Measurements from ENCODE around the gene ZBTB17. TPM values are rescaled to one million over a fixed set of nuclear protein-coding genes. Genes with fewer than 3 reads are reported as not detected.
"Not testable (repeated sequence)": the region's sequence is repeated elsewhere in the genome, so short reads cannot be mapped to it uniquely, and the experiment has no call there.

Gene ZBTB17
- polyA plus RNA-seq, 1 donor = 24.9 TPM

DNA sequence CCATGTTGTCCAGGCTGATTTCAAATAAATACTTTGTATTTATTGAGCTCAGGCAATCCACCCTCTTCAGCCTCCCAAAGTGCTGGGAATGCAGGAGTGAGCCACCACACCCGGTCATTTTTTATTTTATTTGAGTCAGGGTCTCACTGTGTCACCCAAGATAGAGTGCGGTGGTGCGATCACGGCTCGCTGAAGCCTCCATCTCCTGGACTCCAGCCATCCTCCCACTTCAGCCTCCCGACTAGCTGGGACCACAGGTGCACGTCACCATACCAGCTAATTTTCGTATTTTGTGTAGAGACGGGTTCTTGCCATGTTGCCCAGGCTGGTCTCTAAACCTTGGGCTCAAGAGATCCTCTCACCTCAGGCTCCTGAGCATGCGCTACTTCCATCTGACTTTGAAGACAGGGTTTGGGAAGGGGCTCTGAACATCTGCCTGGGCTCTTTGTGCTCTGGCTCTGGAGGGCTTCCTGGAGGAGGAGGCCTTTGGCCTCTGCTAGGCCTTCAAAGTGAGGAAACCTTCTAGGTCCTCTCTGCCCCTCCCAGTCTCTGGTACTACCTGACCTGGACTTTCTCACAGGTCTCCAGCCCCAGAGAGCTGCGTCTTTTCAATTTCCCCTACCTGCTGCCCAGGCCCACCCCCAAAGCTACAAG is 36.2 kb upstream of the ZBTB17 start:
- no peak for DNase-seq (ENCODE audit: low read depth)

GRCh38 chr1:16010837-16011236 is 34.9 kb upstream of the ZBTB17 start:
- no peak for DNase-seq (ENCODE audit: low read depth)

DNA sequence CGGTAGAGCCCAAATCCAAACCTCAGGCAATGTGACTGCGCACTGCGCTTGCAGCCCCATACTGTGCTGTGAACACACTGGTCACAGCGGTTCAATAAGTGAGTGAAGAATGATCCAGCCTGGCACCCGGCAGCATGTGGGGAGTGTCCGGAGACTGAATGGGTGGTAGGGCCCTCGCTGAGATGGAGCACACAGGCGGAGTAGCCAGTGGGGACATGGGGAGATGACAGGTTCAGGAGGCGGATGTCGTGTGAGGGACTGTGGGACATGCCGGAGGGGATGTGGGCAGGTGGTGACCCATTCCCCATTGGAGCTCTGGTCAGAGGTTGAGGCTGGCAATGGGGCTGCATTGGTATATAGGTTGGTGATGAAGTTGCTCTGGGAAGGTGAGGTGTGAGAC is 33.8 kb upstream of the ZBTB17 start:
- no peak for DNase-seq (ENCODE audit: low read depth)

GRCh38 chr1:16009030-16009460 is 33.1 kb upstream of the ZBTB17 start:
- no peak for DNase-seq (ENCODE audit: low read depth)

DNA sequence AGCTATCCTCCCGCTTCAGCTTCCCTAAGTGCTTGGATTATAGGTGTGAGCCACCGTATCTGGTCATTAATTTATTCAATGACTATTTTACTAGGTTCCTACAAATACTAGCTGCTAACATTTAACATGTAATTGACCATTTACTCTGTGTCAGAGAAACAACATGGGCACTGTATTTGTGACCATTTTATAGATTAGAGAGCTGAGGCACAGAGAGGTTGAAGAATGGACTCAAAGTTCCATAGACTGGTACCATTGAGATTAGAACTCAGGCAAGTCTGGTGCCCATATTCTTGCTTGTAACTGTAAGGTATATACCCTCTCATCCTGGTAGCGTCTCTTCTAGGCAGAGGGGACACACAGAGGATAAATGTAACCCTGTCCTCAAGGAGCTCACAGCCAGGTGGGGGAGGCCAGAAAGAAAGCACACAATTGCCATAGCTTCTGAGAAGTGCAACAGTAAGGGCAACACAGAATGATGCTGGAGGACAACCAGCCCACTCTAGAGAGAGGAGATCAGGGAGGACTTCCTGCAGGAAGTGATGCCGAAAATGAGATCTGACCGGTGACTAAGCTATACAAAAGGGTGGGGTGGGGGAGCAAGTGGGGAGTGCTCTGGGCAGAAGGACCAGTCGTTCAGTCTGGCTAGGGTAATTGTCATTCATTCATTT is 31.9 kb upstream of the ZBTB17 start:
- no peak for DNase-seq (ENCODE audit: low read depth)

DNA sequence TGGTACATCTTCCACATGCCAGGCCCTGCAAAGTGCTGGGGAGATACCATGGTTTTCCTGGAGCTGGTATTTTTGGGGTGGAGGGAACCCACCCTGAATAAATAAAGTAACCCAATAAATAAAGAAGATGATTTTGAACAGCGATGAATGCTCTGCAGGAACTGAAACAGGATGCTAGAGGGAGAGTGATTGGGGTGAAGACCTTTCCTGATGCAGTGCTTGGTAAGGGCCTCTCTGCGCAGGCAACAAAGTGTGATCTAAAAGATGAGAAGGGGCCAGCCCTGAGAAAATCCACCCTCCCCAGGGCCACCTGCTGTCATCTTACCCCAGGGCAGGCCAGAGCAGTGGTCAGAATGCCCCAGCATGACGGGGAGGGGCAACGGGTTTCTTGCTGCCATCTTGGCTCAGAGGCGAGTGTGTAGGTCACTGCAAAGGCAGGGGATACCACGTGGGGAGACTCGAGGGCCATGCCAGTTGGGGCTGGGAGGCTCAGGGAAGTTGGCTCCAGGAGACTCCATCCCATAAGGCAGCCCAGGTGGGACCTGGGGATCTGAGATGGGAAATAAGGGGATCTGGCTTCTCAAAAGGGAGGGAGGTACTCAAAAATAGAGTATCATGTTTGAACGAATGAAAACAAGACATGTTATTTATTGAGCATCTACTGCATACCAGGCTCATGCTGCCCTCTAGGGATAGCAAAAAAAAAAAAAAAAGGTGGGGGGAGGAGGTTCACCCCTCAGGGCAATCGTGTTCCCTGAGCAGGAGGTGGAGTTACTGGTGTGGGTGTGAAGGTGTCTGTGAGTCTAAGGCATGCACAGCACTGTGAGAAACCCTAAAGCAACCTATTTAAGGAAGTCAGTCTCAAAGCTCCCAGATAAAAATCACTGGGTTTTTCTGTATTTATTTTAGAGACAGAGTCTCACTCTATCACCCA is 30.9 kb upstream of the ZBTB17 start:
- DNase-seq (ENCODE audit: low read depth) = no peak

DNA sequence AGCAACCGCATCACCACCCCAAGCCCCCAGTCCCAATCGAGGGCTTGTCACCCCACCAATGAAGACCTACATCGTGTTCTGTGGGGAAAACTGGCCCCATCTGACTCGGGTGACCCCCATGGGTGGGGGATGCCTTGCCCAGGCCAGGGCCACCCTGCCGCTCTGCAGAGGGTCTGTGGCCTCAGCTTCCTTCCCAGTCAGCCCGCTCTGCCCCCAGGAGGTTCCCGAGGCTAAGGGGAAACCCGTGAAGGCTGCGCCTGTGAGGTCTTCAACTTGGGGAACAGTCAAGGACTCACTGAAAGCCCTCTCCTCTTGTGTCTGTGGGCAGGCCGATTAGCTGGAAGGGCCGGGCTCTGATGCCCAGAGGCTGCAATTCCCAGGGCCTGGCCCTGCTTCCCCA is 30.1 kb upstream of the ZBTB17 start:
- no peak for DNase-seq (ENCODE audit: low read depth)

GRCh38 chr1:16005597-16005996 is 29.7 kb upstream of the ZBTB17 start:
- DNase-seq (ENCODE audit: low read depth) = no peak

GRCh38 chr1:16001274-16001673 is 25.4 kb upstream of the ZBTB17 start:
- DNase-seq (ENCODE audit: low read depth) = not testable (repeated sequence)

- DNase-seq (ENCODE audit: low read depth) = no peak
Observed at GRCh38 chr1:15998929-15999328, 23.0 kb upstream of the ZBTB17 start.

DNA sequence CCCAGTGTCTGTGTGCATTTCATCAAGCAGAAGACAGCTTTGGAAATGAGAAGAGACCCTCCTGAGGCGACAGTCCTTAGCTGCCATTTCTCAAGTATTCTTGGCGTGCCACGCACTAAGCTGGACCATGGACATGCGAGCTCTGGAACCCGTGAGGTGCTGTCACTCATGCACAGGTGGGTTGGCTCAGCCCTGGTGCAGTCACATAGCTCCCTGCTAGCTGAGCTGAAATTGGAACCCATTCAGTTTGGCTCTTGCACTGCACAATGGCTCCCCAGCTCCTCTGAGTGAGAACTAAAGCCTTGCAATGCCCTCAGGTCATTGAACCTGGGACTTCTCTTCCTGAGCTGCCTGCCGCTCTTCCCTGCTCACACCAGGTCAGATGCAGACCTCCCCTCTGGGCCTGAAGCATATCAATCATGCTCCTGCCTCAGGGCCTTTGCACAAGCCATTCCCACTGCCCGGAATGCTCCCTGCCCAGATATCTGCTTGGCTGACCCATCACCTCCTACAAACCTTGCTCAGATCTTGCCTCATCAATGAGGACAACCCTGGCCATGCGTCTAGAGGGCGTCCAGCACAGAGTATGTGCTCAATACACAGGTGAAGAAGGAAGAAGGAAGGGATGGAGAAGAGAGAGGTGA is 21.9 kb upstream of the ZBTB17 start:
- DNase-seq (ENCODE audit: low read depth) = no peak

DNA sequence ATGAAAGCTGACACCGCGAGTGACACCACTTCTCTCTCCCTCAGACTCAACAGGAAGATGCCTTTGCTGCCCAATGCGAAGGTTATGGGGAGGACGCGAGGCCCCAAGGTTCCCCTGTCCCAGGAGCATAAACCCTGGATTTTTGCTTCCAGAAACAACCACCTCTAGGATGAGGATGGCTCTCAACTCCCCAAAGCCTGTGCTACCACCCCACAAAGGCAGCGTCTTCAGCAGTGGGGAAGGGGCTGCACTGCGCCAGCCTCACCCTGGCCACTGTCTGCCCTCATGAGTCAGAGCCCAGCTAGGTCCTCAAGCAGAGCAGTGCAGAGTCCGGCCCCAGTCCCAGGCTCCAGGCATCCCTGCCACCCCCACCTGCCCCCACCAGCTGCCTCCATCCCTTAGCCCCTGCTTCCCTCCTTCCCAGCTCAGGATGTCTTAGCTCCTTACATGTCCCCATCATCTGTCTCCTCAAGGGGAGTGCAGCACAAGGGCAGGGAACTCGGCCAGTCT is 21.2 kb upstream of the ZBTB17 start:
- DNase-seq (ENCODE audit: low read depth) = no peak

DNA sequence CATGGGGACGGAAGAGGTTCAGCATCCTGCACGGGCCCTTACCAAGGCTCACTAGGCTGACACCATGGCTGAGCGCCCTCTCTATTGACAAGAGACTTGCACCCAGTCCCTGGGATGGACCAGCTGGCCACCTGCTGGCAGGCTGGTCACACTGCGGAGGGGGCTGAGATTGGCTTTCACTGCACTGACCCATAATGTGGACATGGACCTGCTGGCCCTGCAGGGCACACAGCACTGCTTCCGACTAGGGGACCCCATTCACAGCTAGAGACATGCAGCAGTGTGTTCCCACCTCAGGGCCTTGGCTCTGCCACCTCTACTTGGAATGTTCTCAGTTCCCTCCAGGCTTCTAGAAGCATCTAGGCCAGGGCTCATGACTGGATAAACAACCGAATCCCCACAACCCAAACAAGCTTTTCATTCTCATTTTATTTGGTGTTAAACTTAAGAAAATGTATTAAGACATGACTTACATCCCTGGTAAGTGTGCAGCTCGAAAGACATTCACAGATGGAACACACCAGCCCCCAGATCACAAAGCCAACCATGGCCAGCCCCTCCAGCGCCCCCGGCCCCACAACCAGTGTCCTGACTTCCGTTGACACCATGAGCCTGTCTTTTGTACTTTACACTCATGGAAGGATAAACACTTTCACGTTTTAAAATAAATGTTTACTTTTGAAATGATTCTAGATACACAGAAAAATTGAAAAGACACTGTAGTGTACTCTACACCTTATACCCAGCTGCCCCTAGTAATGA is 18.9 kb upstream of the ZBTB17 start:
- no peak for DNase-seq (ENCODE audit: low read depth)

DNA sequence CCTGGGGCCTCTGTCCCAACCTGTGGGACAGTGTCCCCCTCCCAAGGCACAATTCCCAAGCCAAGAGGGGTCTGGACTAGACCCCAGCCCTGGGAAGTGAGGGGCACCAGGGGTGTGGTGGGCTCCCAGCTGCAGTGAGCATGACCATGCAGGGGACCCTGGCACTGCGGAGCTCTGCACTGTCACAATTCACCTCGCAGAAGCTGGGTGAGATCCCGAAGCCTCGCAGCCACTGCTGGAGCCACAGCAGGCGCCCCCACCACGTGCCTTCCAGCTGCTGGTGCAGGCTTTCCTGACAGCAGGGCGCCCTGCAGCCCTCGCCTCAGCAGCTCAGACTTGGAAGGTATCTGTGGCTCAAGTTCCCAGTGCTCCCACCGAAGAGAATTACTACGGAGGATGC is 18.2 kb upstream of the ZBTB17 start:
- DNase-seq (ENCODE audit: low read depth) = no peak

DNA sequence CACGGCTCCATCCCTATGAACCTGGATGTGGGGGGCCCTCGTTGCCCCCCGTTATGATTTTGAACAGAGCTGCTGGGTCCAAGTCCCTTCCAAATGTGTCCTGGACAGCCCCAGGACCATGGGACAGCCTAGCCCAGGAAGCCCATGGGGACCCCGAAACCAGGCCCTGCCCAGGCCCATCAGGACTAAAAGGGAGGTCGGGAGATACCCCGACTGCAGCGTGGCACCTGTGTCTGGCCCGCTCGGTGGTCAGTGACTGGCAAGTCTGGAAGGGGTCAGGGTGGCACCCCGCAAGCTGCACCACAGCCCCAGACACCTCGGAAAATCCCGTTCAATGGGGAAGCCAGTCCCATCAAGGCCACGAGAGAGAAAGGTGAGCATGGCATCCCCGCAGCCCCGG is 17.8 kb upstream of the ZBTB17 start:
- no peak for DNase-seq (ENCODE audit: low read depth)

DNA sequence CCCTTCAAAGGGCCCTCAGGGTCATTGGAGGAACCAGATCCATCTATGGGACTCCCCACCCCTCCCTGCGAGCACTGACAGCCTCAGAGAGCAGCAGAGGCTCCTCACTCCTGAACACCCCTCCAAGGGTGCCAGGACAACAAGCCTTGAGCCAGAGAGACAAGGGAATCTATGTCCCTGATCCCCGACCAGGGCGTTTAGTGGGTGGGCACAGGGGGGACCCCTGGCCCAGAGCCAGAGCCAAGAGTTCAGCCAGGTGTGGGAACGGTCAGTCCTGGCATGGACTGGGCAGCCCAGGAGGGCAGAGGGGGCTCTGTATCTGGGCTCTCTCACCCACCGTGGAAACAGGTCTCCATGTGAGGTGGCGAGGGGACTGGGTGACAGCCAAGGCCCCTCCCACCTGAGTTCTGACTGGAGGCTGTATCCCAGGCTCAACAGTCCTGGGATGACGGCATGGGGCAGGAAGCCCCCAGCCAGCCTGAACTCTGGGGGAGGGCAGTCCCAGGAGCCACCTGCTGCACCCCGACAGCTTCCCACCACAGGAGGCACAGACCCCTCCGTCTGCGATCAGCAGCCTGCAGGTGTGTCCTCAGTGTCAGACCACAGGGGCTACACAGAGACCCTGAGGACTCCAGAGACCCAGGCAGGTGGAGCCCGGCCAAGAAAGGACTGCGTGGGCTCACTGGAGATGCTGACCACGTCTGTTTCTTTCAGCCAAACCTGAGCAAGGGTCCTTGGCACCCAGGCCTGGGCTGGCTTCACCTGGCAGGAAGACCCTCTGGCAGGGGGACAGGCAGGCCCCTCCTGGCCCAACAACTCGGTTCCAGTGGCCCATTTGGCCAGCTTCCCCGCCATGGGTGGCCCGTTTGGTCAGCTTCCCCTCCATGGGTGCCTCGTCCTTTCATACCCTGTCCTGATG is 16.9 kb upstream of the ZBTB17 start:
- no peak for DNase-seq (ENCODE audit: low read depth)

DNA sequence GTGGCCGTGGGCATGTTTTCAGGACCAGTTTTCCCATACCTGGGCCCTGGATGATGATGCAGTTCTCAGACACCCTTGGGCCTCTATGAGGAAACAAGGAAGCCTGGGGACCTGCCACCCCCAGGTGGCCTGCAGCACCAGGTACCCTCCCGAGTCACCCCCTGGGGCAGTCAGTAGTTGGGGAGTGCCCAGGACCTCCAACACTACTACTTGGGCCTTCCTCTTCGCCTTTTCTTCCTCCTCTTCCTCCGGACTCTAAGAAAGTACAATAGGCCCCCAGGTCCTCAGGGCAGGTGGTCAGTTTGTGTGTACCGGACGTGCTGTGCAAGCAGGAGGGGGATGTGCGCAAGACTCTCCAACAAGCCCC is 16.3 kb upstream of the ZBTB17 start:
- DNase-seq (ENCODE audit: low read depth) = no peak

- DNase-seq (ENCODE audit: low read depth) = no peak
Observed at GRCh38 chr1:15991427-15992186, 15.7 kb upstream of the ZBTB17 start.

DNA sequence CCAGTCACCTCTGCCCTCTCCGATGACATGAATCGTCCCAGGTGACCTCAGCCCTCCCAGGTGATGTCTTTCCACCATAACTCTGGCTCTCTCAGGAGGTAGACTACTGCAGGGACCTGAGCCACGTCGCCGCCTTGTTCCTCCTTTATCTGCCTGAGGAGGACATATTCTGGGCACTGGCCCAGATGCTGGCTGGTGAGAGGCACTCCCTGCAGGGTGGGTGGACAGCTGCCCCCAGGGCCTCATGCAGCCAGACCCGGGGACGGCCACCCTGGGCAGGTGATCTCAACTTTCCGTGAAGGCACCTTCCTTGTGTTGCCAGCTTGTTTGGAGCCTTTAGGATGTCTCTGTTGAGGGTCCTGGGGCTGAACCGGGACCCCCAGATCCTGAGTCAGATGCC is 13.9 kb upstream of the ZBTB17 start:
- no peak for DNase-seq (ENCODE audit: low read depth)
